Psoas muscle (tissue), 8 donors: ENCODE data around the gene CRIP3. TPM values are rescaled to one million over a fixed set of nuclear protein-coding genes. Genes with fewer than 3 reads are reported as not detected.

Experiments used
- ATAC-seq, 4 donors: fragments of 200-7000 bp; cut with Tn5 transposase; one replicate each; pipeline ENCODE4 v1.9.1; 2020; ENCODE audit warnings: moderate library complexity in 3 of 4, mild to moderate bottlenecking in 2 of 4
- DNase-seq, 2 donors: peaks; one replicate each; pipeline ENCODE4 v3.0.0-alpha.2; 2020
- H3K27ac ChIP-seq: fragments of 200-600 bp; one replicate; pipeline ENCODE4 v1.8.0; 2022
- H3K27me3 ChIP-seq, 3 donors: fragments of 200-600 bp in 1 of 3; one replicate each; pipeline versions ENCODE4 v1.6.1 to v1.8.0; 2013 to 2022; ENCODE audit warnings: low read length in 2 of 3, mild to moderate bottlenecking in 2 of 3, moderate library complexity in 1 of 3; ENCODE audit not compliant: insufficient read depth in 3 of 3
- H3K36me3 ChIP-seq, 2 donors: fragments of 200-600 bp in 1 of 2; one replicate each; pipeline versions ENCODE4 v1.6.1 to v1.8.0; 2013 to 2022; ENCODE audit warnings: low read depth in 1 of 2, mild to moderate bottlenecking in 1 of 2, moderate library complexity in 1 of 2; ENCODE audit not compliant: insufficient read depth in 1 of 2
- H3K4me1 ChIP-seq: fragments of 200-600 bp; one replicate; pipeline ENCODE4 v1.8.0; 2022
- H3K4me3 ChIP-seq: fragments of 200-600 bp; one replicate; pipeline ENCODE4 v1.8.0; 2022; ENCODE audit warnings: mild to moderate bottlenecking
- H3K9me3 ChIP-seq: fragments of 200-600 bp; one replicate; pipeline ENCODE4 v1.8.0; 2022
- CTCF ChIP-seq: fragments of 200-600 bp; IDR thresholded peaks from one replicate; pipeline ENCODE4 v1.8.0; 2022; ENCODE audit warnings: antibody characterized with exemption
- WGBS, 3 donors: extraction: QIAGEN DNeasy Blood & Tissue Kit; methylation state at CpG; one replicate each; pipeline versions ENCODE4 v1.1.6 to v1.1.7; 2013; 5-methylcytosine and 5-hydroxymethylcytosine counted together
- intact Hi-C, 2 donors: fragments of 100-400 bp; cut with DNase I; formaldehyde crosslinking; loops; one replicate each; pipeline versions ENCODE4 v1.11.0 to v1.14.2; 2022
- polyA plus RNA-seq, 3 donors: library from polyadenylated mRNA; stranded (reverse); fragments of 200-250 nt; gene quantifications; one replicate each; pipeline ENCODE4 v1.2.3, GENCODE V29; 2013
- total RNA-seq, 4 donors: library from RNA; stranded (reverse); fragmentation: NEBNext Ultra II Directional in 2 of 4; extraction: Animal tissue kit (Norgen Biotek cat#: 25700) in 2 of 4; gene quantifications; one replicate each; pipeline versions ENCODE4 v1.2.1 to v1.2.4, GENCODE V29; 2021 to 2023
- donor health status: healthy with polysubstance abuse.
- donor health status: DM: no; HTN: no; CAD: no; lungs with moderate emphysema.
- donor health status: Bipolar disorder and iron deficiency.
- donor health status: healthy.
- donor health status: DM: yes; HTN: yes; CAD: no.
- donor health status: DM: no; HTN: no; CAD: no.
- donor health status: DM: no; HTN: no; CAD: no.
- donor health status: DM: yes; HTN: yes; CAD: no.

Gene CRIP3
- total and polyA plus RNA-seq, 7 donors: 0.05 to 0.47 (median 0.12) TPM; not detected in 3

GRCh38 chr6:43286980-43287716 lies 21.5 kb downstream of the CRIP3 start:
- intact Hi-C loops: no loop called here
- Histone ChIP-seq H3K4me3 (no peak overlapping the region), H3K36me3 (no peaks in the 10 kb centered on the region), H3K27me3 (peaks cover 0 to 36% (median 7%) of the 10 kb centered on the region in 3 donors), H3K4me1 (no peaks in the 10 kb centered on the region), H3K27ac (no peak overlapping the region), H3K9me3 (no peaks in the 10 kb centered on the region)
- DNase-seq (peak in 1 of 2 donors; percentile 23), ATAC-seq (no peak)
- no peak for TF ChIP-seq CTCF
- 58 to 66% (median 64%) methylated on average over 10 of the region's 10 CpGs for WGBS, 3 donors

- Histone ChIP-seq H3K4me1 (no peaks in the 10 kb centered on the region), H3K27ac (no peak overlapping the region), H3K4me3 (no peak overlapping the region), H3K36me3 (no peaks in the 10 kb centered on the region), H3K27me3 (peaks cover 0 to 42% (median 7%) of the 10 kb centered on the region in 3 donors), H3K9me3 (no peaks in the 10 kb centered on the region)
- peak in 1 of 2 donors; percentile 26 for DNase-seq
- 71 to 85% (median 77%) methylated on average over 5 to 6 of the region's 6 CpGs for WGBS, 3 donors
- TF ChIP-seq CTCF: no peak
- intact Hi-C loops: no loop called here
- no peak for ATAC-seq
Measured at GRCh38 chr6:43286456-43286979, 22.1 kb downstream of the CRIP3 start.

- Histone ChIP-seq H3K9me3 (no peaks in the 10 kb centered on the region), H3K27ac (no peak overlapping the region), H3K4me1 (no peaks in the 10 kb centered on the region), H3K27me3 (peaks cover 0 to 46% (median 7%) of the 10 kb centered on the region in 3 donors), H3K4me3 (no peak overlapping the region), H3K36me3 (no peaks in the 10 kb centered on the region)
- intact Hi-C loops: no loop called here
- 56 to 82% (median 69%) methylated on average over 5 of the region's 5 CpGs for WGBS, 3 donors
- DNase-seq: peak in 1 of 2 donors; percentile 21
- TF ChIP-seq CTCF: no peak
- ATAC-seq: no peak
Measured at GRCh38 chr6:43285832-43286231, 22.8 kb downstream of the CRIP3 start.

GRCh38 chr6:43284991-43285781 lies 23.4 kb downstream of the CRIP3 start:
- Histone ChIP-seq H3K36me3 (no peaks in the 10 kb centered on the region), H3K4me3 (peak overlapping the region; percentile 25), H3K9me3 (no peaks in the 10 kb centered on the region), H3K27ac (no peak overlapping the region), H3K27me3 (peaks cover 0 to 53% (median 7%) of the 10 kb centered on the region in 3 donors), H3K4me1 (no peaks in the 10 kb centered on the region)
- 3 to 7% (median 5%) methylated on average over 38 to 83 of the region's 83 CpGs for WGBS, 3 donors
- no peak for TF ChIP-seq CTCF
- intact Hi-C loops: no loop called here
- ATAC-seq: peak in 1 of 4 donors; percentile 16
- peak in 1 of 2 donors; percentile 38 for DNase-seq
